NCI-H146 treated with DMSO at 0.1 percent for 48 hours (cell line): Measurements from ENCODE around the gene MYO7B.

Source experiments
- DNase-seq: peaks from one replicate; lab custom pipeline; 2025; ENCODE audit not compliant: unreplicated experiment; lab: John Stamatoyannopoulos, UW

Gene MYO7B

DNA sequence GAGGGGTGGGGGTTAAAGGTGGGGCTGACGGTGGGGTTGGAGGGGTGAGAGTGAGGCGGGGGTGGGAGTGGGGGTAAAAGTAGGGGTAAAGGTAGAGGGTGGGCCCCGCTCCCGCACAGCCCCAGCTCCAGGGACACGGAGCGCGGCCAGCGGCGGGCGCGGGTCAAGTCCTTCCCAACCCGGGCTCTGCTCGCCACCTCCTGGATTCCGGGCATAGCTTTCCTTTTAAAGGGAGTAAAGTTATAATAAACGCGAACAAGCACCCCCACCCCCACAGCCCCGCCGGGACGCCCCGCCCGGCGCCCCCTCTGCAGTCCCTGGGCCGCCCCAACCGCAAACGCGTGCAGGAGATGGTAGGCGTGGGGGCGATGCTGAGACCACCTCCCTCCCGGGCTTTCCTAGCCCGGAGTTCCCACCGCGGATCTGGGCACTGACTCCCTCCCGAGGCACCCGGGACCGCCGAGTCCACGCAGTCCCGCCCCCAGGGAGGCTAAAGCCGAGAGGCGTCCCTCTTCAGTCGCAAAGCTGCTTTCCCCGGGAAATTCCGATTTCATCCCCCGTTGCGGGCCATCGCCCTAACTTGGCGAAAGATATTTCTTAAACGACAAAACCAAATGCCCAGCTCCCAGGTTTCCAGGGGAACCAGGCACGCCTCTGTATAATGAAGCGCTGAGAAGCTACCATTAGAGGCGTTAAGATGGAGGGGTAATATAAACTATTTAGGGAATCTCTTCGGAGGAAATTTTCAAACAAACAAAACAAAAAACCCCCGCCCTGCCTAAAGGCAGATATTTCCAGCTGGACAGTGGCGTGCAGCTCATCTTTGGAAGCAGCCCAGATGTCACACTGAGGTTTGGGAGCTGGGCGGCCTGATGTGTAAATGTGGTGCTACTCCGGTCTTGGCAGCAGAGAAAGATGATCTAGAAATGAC lies 140.1 kb downstream of the MYO7B start, which contains the start of gene LIMS2:
TSS of gene LIMS2 (minus strand) at position 200 of the 931 bp plus-strand sequence. CDS start 506 bp downstream, outside the sequence.
- DNase-seq = no peak

DNA sequence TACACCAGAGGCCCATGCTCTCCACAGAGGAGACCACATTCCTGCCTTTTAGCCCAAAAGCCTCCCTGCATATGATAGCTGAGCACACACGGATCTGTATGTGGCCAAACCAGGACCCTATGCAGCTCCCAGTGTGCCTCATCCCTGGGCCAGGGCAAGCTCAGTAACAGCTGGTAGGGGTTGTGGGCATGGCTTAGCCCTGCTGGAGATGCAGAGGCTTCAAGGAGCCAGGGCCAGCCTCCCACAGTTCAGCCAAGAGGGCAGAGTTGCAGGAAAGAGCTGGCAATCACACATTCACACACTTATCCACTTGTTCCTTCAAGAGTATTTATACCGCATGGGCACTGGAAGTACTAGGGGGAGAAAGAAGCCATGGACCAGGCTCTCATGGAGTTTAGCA lies 141.4 kb downstream of the MYO7B start:
- no peak for DNase-seq

GRCh38 chr2:127678531-127678930 lies 143.0 kb downstream of the MYO7B start:
- no peak for DNase-seq

DNA sequence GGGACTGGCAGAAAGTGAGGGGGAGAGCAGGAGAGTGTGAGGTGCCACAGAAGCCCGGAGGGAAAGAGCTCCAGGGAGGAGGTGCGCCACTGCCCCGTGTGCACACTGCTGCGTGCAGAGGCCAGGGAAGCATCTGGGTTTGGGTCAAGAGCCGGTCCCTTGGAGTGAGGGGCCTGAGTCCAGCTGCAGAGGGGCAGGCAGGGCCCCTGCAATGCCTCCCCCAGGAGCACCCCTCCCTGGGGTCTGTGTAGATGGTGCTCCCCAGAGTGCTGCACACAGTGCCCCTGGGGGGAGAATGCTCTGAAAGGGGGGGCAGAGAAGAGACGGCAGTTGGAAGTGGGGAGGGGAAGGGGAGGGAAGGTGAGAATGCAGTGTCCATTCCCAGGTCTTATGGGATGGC lies 143.5 kb downstream of the MYO7B start:
- DNase-seq = no peak

- no peak for DNase-seq
Measured at GRCh38 chr2:127679680-127680361, 144.3 kb downstream of the MYO7B start.

DNA sequence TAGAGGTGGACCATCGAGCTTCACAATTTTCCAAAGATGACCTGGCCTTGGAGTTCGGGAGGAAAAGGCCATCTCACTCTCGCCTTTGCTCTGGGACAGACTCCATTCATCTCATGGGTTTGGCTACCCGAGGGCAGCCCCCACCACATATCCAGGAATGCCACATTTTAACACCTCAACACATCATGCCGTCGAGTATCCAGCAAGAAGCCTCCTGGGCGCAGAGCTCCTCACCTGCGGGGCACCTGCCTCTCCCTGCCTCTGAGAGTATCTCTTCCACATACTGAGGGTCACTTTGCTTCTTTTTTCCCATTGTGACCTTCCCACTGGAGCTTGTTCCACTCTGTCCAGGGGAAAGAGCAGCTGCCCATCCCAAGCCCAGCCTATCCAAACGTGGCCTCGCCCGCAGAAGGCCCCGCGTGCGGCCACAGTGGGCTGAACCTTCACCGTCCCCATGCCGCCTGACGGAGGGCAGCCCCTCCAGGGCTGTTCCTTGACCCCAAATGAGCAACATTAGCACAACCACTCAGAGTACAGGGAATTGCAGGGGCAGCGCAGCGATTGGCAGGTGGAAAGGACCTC lies 145.3 kb downstream of the MYO7B start:
- no peak for DNase-seq

GRCh38 chr2:127681288-127681804 lies 145.9 kb downstream of the MYO7B start:
- no peak for DNase-seq

GRCh38 chr2:127681976-127682857 lies 146.7 kb downstream of the MYO7B start:
- no peak for DNase-seq

DNA sequence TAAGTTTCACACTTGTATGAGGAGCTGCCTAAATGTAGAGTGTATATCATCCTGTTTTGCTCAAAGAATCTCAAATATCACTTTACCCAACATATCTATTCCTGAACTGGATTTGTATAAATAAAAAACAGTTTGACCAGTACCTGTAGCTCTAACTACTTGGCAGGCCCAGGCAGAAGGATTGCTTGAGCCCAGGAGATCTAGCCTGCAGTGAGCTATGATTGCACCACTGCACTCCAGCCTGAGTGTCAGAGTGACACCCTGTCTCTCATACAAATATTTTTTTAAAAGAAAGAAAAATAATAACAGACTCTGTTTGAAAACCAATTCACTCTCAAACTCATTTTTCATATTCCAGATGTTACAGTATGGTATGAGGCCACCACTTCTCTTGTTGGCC lies 147.6 kb downstream of the MYO7B start:
- DNase-seq = no peak

DNA sequence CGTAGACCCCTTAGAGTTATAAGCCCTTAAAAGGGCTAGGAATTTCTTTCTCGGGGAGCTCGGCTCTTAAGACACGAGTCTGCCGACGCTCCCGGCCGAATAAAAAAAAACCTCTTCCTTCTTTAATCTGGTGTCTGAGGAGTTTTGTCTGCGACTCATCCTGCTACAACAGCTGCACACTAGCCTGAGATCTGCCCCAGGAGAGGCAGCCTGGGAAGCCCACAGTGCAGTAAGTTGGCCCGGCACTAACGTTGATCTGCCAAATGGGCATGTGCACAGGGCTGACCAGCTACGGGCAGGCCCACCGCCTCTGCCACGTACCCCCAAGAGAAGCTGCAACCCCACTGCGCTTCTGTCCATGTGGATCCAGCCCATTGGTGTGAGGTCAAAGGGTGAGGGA lies 148.3 kb downstream of the MYO7B start:
- DNase-seq = no peak

DNA sequence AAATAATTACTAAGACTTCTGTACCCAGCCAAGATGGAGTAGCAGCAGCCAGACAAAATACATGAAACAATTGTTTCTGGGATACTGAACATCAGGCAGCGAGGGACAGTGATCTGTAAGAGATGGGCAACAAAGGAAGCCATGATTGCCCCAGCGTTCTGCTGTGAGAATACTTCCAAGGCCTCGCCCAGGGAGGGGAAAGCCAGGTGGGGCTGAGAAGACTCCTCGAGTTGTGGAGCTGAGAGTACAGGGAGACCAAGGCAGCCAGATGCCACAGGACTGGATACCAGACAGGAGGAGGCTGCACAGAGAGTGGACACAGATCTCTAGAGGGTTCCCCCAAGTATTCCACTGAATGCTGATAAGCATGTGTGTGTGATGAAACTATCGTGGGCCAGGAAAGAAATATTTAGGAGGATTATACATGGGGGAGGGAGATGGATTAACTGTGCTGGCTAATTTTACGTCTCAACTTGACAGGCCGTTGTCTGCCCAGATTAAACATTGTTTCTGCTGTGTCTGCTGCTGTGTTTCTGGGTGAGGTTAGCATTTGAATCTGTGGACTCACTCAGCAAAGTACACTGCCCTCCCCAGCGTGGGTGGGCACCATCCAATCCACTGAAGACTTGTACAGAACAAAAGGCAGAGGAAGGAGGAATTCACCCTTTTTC lies 150.1 kb downstream of the MYO7B start:
- DNase-seq = no peak
